Stimulated activated CD4-positive, alpha-beta T cell treated with anti-CD3 and anti-CD28 coated beads, Interleukin-15, amount 100 ng/mL, for 24 hours (primary cell): ENCODE results near the gene ADAMTS4.
A peak's percentile ranks its signal among the peaks of the same experiment; 100 is the strongest.
"Not testable (repeated sequence)": the region's sequence is repeated elsewhere in the genome, so short reads cannot be mapped to it uniquely, and the experiment has no call there.

Source experiments
- DNase-seq: peaks from one replicate; pipeline ENCODE4 v3.0.0-alpha.2; 2020

The ADAMTS4 gene, protein sequence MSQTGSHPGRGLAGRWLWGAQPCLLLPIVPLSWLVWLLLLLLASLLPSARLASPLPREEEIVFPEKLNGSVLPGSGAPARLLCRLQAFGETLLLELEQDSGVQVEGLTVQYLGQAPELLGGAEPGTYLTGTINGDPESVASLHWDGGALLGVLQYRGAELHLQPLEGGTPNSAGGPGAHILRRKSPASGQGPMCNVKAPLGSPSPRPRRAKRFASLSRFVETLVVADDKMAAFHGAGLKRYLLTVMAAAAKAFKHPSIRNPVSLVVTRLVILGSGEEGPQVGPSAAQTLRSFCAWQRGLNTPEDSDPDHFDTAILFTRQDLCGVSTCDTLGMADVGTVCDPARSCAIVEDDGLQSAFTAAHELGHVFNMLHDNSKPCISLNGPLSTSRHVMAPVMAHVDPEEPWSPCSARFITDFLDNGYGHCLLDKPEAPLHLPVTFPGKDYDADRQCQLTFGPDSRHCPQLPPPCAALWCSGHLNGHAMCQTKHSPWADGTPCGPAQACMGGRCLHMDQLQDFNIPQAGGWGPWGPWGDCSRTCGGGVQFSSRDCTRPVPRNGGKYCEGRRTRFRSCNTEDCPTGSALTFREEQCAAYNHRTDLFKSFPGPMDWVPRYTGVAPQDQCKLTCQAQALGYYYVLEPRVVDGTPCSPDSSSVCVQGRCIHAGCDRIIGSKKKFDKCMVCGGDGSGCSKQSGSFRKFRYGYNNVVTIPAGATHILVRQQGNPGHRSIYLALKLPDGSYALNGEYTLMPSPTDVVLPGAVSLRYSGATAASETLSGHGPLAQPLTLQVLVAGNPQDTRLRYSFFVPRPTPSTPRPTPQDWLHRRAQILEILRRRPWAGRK

DNA sequence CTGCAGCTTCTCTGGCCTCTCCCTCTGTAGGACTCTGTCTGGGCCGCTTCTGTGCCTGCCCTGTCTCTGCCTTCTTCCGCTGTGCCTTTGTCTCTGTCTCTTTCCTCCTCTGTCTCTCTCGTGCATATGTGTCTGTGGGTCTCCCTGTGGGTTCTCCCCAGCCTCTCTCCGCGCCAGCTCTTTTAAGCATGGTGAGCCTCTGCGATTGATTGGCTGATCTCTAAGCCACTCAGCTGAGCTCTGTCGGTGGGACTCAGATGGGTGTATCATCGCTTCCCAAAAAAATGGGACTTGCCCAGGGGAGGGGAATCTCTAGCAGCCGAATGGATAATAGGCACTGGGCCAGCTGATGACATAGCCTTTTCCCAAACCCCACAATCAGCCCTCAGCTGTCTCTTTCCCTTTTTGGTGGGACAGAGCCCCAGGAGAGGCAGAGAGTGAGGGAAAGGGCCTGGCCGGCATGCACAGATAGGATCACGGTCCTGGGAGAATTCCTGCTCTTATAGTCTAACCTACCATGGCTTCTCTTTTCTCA is at the start of gene ADAMTS4:
TSS of gene ADAMTS4 (minus strand) at position 158 of the 535 bp plus-strand sequence. CDS start 427 bp downstream, outside the sequence.
- DNase-seq = no peak

- no peak for DNase-seq
Observed at GRCh38 chr1:161244888-161245287, 46.0 kb upstream of the ADAMTS4 start.

DNA sequence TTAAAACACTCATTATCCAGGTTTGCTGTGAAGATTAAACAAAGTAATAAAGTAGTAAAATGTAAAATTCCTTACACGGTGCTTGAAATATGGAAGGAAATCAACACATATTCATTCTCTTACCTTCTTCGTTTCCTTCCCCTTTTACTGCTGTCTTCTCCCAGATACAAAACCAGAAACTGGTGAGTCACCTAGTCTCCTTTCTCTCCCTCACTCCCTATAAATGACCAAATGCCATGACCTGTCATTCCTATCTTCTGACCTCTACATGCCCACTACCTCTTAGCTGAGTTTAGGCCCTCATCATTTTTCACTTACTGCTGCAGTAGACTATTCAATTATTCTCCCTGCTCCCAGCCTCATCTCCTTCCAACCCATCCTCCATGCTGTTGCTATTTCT is 43.5 kb upstream of the ADAMTS4 start:
- no peak for DNase-seq

DNA sequence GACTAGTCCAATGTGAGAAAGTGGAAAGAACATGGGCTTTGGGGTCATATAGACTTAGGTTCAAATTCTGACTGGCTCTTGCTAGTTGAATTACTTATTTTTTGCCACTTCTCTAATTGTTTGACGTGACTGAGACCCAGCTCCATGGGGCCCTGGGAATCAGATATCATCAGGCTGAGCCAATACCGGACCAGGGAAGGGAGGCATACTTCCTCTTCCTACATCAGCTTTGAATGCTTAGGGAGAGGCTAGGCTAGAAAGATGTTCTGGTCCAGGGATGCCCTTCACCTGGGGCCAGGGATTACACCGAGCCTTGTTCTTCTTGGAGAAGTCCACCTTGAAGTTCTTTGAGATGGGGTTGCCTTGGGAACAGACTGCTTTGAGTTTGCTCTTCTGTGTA is 42.8 kb upstream of the ADAMTS4 start:
- DNase-seq = no peak

GRCh38 chr1:161238039-161238473 is 39.2 kb upstream of the ADAMTS4 start, which contains the start of gene NR1I3:
Gene NR1I3, minus strand, starts transcription at chr1:161238203. Its CDS starts 1,638 bp downstream, at chr1:161236565.
- DNase-seq = no peak

DNA sequence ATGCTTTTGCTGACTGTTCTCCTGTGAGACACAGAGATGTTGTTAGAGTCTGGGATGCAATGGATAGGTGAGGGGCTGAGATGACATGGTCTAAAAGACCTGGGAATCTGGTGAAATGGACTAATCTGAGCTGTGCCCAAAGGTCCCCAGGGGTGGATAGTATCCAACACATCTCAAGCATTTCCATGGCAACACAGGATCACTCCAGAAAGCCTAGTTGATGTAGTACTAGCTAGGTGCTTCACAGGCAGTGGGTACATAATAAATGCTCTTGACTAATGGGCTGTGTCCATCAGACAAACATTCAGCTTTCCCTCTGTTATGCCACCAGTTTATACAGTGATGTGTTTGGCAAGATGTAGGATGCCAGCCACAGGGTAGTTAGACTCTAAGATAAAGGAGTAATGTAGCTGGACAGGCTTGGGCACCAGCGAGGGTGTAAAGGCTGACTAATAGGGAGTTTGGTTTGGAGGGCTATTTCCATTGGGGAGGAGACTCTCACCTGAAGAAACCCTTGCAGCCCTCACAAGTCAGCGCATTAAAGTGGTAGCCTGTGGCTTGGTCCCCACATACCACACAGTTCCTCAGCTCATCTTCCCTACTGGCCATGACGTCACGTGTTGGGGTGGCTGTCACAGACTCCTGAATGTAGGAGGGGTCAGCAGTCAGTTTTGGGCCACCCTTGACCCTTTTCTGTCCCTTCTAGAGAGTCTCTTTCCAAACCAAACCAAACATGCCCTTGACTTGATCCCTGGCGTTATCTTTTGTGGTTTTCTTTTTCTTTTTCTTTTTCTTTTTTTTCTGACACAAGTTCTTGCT is 37.3 kb upstream of the ADAMTS4 start:
- DNase-seq = no peak

GRCh38 chr1:161233102-161233501 is 34.2 kb upstream of the ADAMTS4 start:
- DNase-seq = no peak

GRCh38 chr1:161230762-161231161 is 31.9 kb upstream of the ADAMTS4 start:
- no peak for DNase-seq

DNA sequence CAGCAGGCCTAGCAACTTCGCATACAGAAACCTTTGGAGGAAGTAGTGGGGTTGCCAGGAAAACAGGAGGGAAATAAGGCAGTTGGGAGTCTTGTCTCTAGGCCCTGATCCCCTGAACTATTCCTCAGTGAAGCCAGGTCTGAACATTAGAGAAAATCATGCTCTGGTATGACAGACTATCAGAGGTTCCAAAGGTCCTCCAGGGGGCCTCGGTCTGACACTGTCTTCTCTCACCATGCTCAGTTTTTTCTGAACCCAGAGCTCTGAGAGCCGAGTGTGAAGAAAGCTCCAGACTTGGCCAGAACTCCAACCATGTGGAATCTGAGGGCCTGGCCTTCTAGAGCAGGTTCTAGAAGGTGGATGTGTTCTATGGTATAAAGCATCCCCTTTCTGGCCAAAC is 31.0 kb upstream of the ADAMTS4 start:
- no peak for DNase-seq

DNA sequence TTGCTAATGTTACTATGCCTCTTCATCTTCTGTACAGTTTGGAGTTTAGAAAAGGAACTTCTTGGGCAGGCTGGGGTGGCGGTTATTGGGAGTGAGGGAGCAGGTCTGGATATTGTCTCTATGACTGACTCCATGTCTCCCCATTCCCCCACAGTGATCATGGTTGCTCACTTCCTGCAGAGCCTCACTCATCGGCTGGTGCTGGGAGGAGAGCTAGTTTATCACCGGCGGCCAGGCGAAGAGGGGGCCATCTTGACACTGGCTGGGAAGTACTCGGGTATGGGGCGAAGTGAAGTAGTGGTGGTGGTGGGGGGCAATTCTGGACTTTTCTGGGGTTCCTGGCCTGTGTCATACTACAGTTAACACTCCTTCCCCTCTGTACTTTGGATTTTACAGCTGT is 29.2 kb upstream of the ADAMTS4 start:
- no peak for DNase-seq

- DNase-seq = peak; percentile 95
Observed at GRCh38 chr1:161227196-161227871, 28.5 kb upstream of the ADAMTS4 start.

- no peak for DNase-seq
Observed at GRCh38 chr1:161226759-161227158, 27.9 kb upstream of the ADAMTS4 start.

- peak; percentile 22 for DNase-seq
Observed at GRCh38 chr1:161226320-161226711, 27.5 kb upstream of the ADAMTS4 start.

DNA sequence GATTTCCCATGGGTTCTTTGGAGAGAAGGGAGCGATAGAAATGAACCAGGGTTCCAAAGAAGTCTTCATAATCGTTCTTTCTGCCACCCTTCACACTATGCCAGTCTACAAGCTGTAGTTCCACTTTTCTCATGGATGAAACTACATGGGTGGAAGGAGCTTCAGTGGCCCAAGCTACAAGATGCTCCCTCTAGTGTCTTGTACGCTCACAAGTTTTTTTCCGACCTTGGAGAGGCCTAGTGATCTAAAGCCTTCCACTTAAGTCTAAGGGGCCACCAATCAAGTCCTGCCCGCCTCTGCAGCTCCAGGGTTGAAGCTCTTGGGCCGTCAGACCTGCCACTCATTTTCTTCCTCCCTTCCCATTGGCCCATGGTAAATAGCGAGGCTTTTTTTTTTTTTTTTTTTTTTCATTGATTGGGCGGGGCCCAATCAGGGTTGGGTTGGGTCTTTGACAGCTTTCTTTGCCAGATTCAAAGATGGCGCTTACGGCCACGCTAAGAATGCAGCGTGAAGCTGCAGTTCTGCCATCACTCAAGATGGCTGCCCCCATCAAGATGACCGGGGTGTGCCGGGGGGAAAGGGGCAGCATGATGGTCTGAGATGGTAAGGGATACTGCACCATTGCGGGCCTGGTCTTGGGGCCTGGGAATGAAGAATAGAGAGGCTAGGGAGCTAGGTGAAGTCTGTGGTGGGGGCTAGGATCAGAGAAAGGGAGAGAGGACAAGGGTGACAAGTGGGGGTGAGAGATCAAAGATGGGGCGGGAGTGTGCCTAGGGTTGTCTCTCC is 26.9 kb upstream of the ADAMTS4 start, which contains the start of gene TOMM40L:
TSS of gene TOMM40L (plus strand) at position 527 of the 786 bp plus-strand sequence. CDS start 430 bp downstream, outside the sequence.
- peak; percentile 89 for DNase-seq

GRCh38 chr1:161225178-161225533 is 26.3 kb upstream of the ADAMTS4 start:
- no peak for DNase-seq

DNA sequence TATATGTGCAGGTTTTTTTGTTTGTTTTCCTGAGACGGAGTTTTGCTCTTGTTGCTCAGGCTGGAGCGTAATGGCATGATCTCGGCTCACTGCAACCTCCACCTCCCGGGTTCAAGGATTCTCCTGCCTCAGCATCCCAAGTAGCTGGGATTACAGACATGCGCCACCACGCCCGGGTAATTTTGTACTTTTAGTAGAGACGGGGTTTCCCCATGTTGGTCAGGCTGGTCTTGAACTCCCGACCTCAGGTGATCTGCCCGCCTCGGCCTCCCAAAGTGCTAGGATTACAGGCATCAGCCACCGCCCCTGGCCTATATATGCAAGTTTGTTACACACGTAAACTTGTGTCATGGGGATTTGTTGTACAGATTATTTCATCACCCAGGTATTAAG is 25.8 kb upstream of the ADAMTS4 start:
- DNase-seq = not testable (repeated sequence)

- no peak for DNase-seq
Observed at GRCh38 chr1:161223805-161224694, 25.2 kb upstream of the ADAMTS4 start.

DNA sequence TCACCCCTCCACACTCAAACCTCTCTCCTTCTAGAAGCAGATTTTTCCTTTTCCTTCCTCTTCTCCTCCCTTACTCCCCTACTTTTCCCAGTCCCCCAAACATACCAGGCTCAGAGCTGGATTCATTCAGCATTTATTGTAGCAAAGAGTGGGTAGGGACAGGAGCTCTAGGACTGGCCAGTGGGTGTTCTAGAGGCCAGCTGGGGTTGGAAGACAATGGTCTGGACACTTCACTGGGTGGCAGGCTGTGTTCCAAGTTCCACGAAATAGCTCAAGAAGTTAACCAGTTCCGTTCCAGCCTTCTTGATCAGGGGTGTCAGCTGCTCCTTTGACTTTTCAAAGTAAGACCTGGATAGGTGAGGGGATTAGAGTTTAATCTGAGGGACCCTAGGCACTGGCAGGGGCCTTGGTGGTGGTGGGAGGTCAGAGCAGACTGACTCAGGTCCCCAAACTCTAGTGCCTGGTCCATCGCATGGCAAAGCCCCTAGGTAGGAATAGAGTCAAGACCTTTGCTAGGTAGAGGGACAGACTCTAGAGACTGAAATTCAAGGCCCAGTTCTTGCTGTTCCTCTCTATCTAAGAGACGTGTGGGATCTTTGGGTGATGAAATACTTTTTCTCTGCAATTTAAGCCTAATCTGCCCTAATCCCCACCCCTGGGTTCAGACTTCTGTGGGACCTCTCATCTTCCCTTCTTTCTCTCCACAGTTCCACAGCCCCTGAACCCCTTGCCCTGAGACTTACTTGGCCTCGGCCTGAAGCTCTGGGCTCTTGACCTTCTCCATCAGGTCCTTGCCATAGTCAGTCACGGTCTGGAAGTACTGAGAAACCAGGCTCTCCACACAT is 23.5 kb upstream of the ADAMTS4 start:
- DNase-seq = no peak

DNA sequence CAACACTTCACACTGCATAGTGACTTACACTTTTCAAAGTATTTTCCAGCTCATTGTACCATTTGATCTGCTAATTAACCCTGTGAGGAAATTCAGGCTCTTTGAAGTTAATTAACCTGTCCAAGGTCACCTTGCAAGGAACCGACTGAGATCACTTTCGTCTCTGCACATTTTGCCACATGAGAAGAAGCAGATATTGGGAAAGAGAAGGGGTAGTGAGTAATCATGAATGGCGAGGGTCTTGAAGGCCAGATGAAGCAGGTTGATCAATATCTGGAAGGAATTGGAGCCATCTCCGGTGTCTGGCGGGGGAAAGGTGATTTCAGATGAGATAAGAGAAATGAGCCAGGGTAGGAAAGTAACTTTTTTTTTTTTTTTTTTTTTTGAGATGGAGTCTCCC is 21.1 kb upstream of the ADAMTS4 start:
- DNase-seq = no peak
